Measurements from ENCODE around the gene PAH. TPM values are rescaled to one million over a fixed set of nuclear protein-coding genes. Genes with fewer than 3 reads are reported as not detected.

Gene PAH
- total and polyA plus RNA-seq, 2 of the 13 experiments (the other 11 are each of a cell fraction or from before 2014, with no cell fraction given) = 192 to 451 TPM

GRCh38 chr12:102891756-102892155 is 25.3 kb downstream of the PAH start (continued):
- TF ChIP-seq, protein P1, sequence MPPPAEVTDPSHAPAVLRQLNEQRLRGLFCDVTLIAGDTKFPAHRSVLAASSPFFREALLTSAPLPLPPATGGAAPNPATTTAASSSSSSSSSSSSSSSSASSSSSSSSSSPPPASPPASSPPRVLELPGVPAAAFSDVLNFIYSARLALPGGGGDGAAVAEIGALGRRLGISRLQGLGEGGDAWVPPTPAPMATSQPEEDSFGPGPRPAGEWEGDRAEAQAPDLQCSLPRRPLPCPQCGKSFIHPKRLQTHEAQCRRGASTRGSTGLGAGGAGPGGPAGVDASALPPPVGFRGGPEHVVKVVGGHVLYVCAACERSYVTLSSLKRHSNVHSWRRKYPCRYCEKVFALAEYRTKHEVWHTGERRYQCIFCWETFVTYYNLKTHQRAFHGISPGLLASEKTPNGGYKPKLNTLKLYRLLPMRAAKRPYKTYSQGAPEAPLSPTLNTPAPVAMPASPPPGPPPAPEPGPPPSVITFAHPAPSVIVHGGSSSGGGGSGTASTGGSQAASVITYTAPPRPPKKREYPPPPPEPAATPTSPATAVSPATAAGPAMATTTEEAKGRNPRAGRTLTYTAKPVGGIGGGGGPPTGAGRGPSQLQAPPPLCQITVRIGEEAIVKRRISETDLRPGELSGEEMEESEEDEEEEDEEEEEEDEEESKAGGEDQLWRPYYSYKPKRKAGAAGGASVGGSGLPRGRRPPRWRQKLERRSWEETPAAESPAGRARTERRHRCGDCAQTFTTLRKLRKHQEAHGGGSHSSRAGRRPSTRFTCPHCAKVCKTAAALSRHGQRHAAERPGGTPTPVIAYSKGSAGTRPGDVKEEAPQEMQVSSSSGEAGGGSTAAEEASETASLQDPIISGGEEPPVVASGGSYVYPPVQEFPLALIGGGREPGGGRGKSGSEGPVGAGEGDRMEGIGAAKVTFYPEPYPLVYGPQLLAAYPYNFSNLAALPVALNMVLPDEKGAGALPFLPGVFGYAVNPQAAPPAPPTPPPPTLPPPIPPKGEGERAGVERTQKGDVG (CRISPR knock-in tag; IDR thresholded peaks at IDR 0.05; ENCODE audit: borderline replicate concordance) = no peak
- TF ChIP-seq BRD4 (CRISPR knock-in tag; IDR thresholded peaks at IDR 0.05) (no peak), ZNF777 (CRISPR knock-in tag; IDR thresholded peaks at IDR 0.05) (no peak), ZNF724P (CRISPR knock-in tag; IDR thresholded peaks at IDR 0.05; ENCODE audit: borderline replicate concordance) (no peak), NR2F6 (IDR thresholded peaks at IDR 0.05) (no peak), NR2F6 (CRISPR knock-in tag; IDR thresholded peaks at IDR 0.05) (no peak), CHD2 (IDR thresholded peaks at IDR 0.05; ENCODE audit: low read depth, low read length) (no peak), DNMT3B (CRISPR knock-in tag; conservative IDR thresholded peaks at IDR 0.05) (no peak), ATF7-NPFF (CRISPR knock-in tag; IDR thresholded peaks at IDR 0.05; ENCODE audit: low read depth) (no peak)

GRCh38 chr12:102888511-102888910 is 28.5 kb downstream of the PAH start:
- in situ Hi-C loops (cut with HindIII; ENCODE audit: extremely low pct_ligation_motif_present, low pct_unique_long_range_greater_than_20kb) = no loop called here
- CTCF ChIA-PET (ENCODE audit: low intra/inter-chr PET ratio, low total read pairs) = no interaction called here

More at GRCh38 chr12:102888511-102888910, 28.5 kb downstream of the PAH start:
- Histone ChIP-seq H3K4me3 (replicated peaks in 1 of 3; ENCODE audit: insufficient read depth in 1 of 3, low read depth in 2 of 3, low read length in 3 of 3) (no peak overlapping the region), H2AFZ (ENCODE audit: low read length) (no peak overlapping the region), H3K4me1 (ENCODE audit: insufficient read depth, low read length) (peaks cover 85% of the 10 kb centered on the region), H3K79me2 (ENCODE audit: insufficient read depth, low read length) (peaks cover 7% of the 10 kb centered on the region), H3K36me3 (replicated peaks in 1 of 2; ENCODE audit: control insufficient read depth in 1 of 2, insufficient read depth in 2 of 2, low read length in 2 of 2) (peaks cover 24 to 67% of the 10 kb centered on the region in 2 experiments), H3K9me3 (ENCODE audit: low read length) (no peaks in the 10 kb centered on the region), H3K9ac (ENCODE audit: insufficient read depth, low read depth, low read length) (no peak overlapping the region), H4K20me1 (ENCODE audit: insufficient read depth, low read length) (no peaks in the 10 kb centered on the region), H3K27me3 (ENCODE audit: control insufficient read depth in 1 of 2, insufficient read depth in 2 of 2, low read length in 2 of 2) (no peaks in the 10 kb centered on the region), H3K27ac (ENCODE audit: extremely low read length, insufficient read depth, low read length) (peak overlapping the region; percentile 96), H3K4me2 (ENCODE audit: low read depth, low read length) (no peak overlapping the region)
- WGBS (ENCODE audit: low lambda C conversion rate) = no CpG with 5 or more reads among the region's 1 CpG
- TF ChIP-seq ZNF773 (CRISPR knock-in tag; IDR thresholded peaks at IDR 0.05; ENCODE audit: borderline replicate concordance) = no peak
- no peak for TF ChIP-seq MTA3 (CRISPR knock-in tag; IDR thresholded peaks at IDR 0.05)
- ATAC-seq (no peak), DNase-seq (ENCODE audit: low spot score) (no peak), FAIRE-seq (no peak)
- no TSS peak for BruUV-seq (replicated peaks)
- intact Hi-C loops (cut with micrococcal nuclease; ENCODE audit: unreplicated experiment) = no loop called here
- POLR2A ChIA-PET = interaction anchor here (1.1 to 4.6 kb wide), 2 partner anchors 10 to 15 kb away, joined by 4 to 106 read pairs; no protein-coding TSS in a partner anchor

Data from HepG2 (cell line).